WTC11 (cell line): ENCODE data around the gene MCEMP1. TPM values are rescaled to one million over a fixed set of nuclear protein-coding genes. Genes with fewer than 3 reads are reported as not detected.

Source experiments
- ATAC-seq: fragments of 200-7000 bp; cut with Tn5 transposase; 2 replicates; pipeline ENCODE4 v1.10.0; 2021; ENCODE audit warnings: mild to moderate bottlenecking, moderate library complexity
- CTCF ChIA-PET: fragments of 300-600 bp; sonication (Branson Sonifier 250); formaldehyde crosslinking; loops from one replicate; lab custom pipeline; 2021; ENCODE audit warnings: antibody characterized with exemption; lab: Charles Lee
- POLR2A ChIA-PET: fragments of 350-600 bp; sonication (Branson Sonifier 250); formaldehyde crosslinking; loops from one replicate; lab custom pipeline; 2021; ENCODE audit warnings: antibody characterized with exemption; lab: Charles Lee
- DNase-seq: peaks from one replicate; pipeline ENCODE4 v3.0.0; 2021; ENCODE audit warnings: low spot score
- H3K27ac Mint-ChIP-seq: 2 replicates; pipeline ENCODE4 v1.8.0; 2021; ENCODE audit warnings: mixed read lengths
- H3K27me3 Mint-ChIP-seq: 2 replicates; pipeline ENCODE4 v1.8.0; 2021; ENCODE audit warnings: low read depth, mild to moderate bottlenecking, moderate library complexity, mixed read lengths
- H3K36me3 Mint-ChIP-seq: 2 replicates; pipeline ENCODE4 v1.8.0; 2021; ENCODE audit warnings: mixed read lengths
- H3K4me1 Mint-ChIP-seq: 2 replicates; pipeline ENCODE4 v1.8.0; 2022; ENCODE audit warnings: mixed read lengths
- H3K4me3 Mint-ChIP-seq: 2 replicates; pipeline ENCODE4 v1.8.0; 2021; ENCODE audit warnings: mild to moderate bottlenecking, moderate library complexity, mixed read lengths
- H3K9me3 Mint-ChIP-seq: 2 replicates; pipeline ENCODE4 v1.8.0; 2021; ENCODE audit warnings: mixed read lengths
- EMX1 ChIP-seq: fragments of 250-450 bp; sonication (Bioruptor Pico); IDR thresholded peaks from 2 replicates; pipeline ENCODE4 v1.8.0; 2021; ENCODE audit warnings: mild to moderate bottlenecking
- FOXJ3 ChIP-seq: sonication (generic); formaldehyde crosslinking; IDR thresholded peaks from 2 replicates; pipeline ENCODE4 v1.9.0; 2021; ENCODE audit warnings: missing genetic modification reagents, mild to moderate bottlenecking, borderline replicate concordance
- FOXK1 ChIP-seq: sonication (generic); formaldehyde crosslinking; IDR thresholded peaks from 2 replicates; pipeline ENCODE4 v1.8.0; 2022; ENCODE audit warnings: mild to moderate bottlenecking, moderate library complexity, missing genetic modification reagents
- JAZF1 ChIP-seq: fragments of 250-450 bp; sonication (Bioruptor Pico); IDR thresholded peaks from 2 replicates; pipeline ENCODE4 v1.9.0; 2021; ENCODE audit warnings: moderate library complexity, mild to moderate bottlenecking, inconsistent platforms
- SOX15 ChIP-seq: fragments of 250-450 bp; sonication (Bioruptor Pico); IDR thresholded peaks from 2 replicates; pipeline ENCODE4 v1.9.0; 2021; ENCODE audit warnings: mild to moderate bottlenecking
- TCF7 ChIP-seq: sonication (generic); formaldehyde crosslinking; IDR thresholded peaks from 2 replicates; pipeline ENCODE4 v1.8.0; 2022; ENCODE audit warnings: mild to moderate bottlenecking, low read depth, missing genetic modification reagents, moderate library complexity
- ZBTB21 ChIP-seq: sonication (generic); formaldehyde crosslinking; IDR thresholded peaks from 2 replicates; pipeline ENCODE4 v1.8.1; 2023; ENCODE audit warnings: mild to moderate bottlenecking, missing genetic modification reagents, borderline replicate concordance
- ZNF263 ChIP-seq: sonication (generic); formaldehyde crosslinking; IDR thresholded peaks from 2 replicates; pipeline ENCODE4 v1.8.1; 2022; ENCODE audit warnings: low read depth, mild to moderate bottlenecking, moderate library complexity, missing genetic modification reagents
- ZNF416 ChIP-seq: fragments of 250-450 bp; sonication (Bioruptor Pico); IDR thresholded peaks from 2 replicates; pipeline ENCODE4 v1.9.0; 2021; ENCODE audit warnings: mild to moderate bottlenecking, inconsistent platforms
- total RNA-seq: library from RNA; stranded (reverse); gene quantifications from 3 replicates; pipeline ENCODE4 v1.2.3, GENCODE V29; 2021
- TF ChIP-seq, protein P1 (sequence below): sonication (generic); formaldehyde crosslinking; IDR thresholded peaks from 2 replicates; pipeline ENCODE4 v1.8.0; 2022; ENCODE audit warnings: mild to moderate bottlenecking, missing genetic modification reagents
- TF ChIP-seq, protein P2 (sequence below): fragments of 250-450 bp; sonication (Bioruptor Pico); IDR thresholded peaks from 2 replicates; pipeline ENCODE4 v1.8.0; 2021; ENCODE audit warnings: mild to moderate bottlenecking
- TF ChIP-seq, protein P3 (sequence below): sonication (generic); formaldehyde crosslinking; IDR thresholded peaks from 2 replicates; pipeline ENCODE4 v1.8.1; 2023; ENCODE audit warnings: mild to moderate bottlenecking, missing genetic modification reagents, borderline replicate concordance
- TF ChIP-seq, protein P4 (sequence below): sonication (generic); formaldehyde crosslinking; IDR thresholded peaks from 2 replicates; pipeline ENCODE4 v1.8.1; 2023; ENCODE audit warnings: mild to moderate bottlenecking, missing genetic modification reagents, moderate library complexity
- TF ChIP-seq, protein P5 (sequence below): sonication (generic); formaldehyde crosslinking; IDR thresholded peaks from 2 replicates; pipeline ENCODE4 v1.8.0; 2023; ENCODE audit warnings: missing genetic modification reagents
- TF ChIP-seq, protein P6 (sequence below): sonication (generic); formaldehyde crosslinking; IDR thresholded peaks from 2 replicates; pipeline ENCODE4 v1.8.1; 2023; ENCODE audit warnings: mild to moderate bottlenecking, moderate library complexity, missing genetic modification reagents
- TF ChIP-seq, protein P7 (sequence below): sonication (generic); formaldehyde crosslinking; IDR thresholded peaks from 2 replicates; pipeline ENCODE4 v1.8.1; 2022; ENCODE audit warnings: mild to moderate bottlenecking, moderate library complexity, missing genetic modification reagents
- TF ChIP-seq, protein P8 (sequence below): sonication (generic); formaldehyde crosslinking; IDR thresholded peaks from 2 replicates; pipeline ENCODE4 v1.8.1; 2022; ENCODE audit warnings: low read depth, missing genetic modification reagents, borderline replicate concordance

MCEMP1 gene
- total RNA-seq, 1 experiment from 2014 or later = not detected

DNA sequence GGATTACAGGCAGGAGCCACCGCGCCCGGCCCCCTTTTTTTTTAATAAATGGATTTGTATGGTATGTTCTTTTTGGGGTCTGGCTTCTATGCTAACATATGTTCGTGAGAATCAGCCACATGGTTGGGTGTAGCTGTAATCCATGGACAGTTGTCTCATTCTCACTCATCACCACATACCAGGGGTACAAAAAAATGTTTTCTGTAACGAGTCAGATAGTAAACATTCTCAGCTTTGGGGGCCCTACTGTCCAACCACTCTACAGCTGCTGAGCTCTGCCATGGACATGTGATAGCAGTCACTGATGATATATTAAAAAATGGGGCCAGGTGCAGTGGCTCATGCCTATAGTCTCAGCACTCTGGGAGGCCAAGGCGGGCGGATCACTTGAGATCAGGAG, 13.2 kb upstream of the MCEMP1 start (continued):
- TF ChIP-seq, protein P1, sequence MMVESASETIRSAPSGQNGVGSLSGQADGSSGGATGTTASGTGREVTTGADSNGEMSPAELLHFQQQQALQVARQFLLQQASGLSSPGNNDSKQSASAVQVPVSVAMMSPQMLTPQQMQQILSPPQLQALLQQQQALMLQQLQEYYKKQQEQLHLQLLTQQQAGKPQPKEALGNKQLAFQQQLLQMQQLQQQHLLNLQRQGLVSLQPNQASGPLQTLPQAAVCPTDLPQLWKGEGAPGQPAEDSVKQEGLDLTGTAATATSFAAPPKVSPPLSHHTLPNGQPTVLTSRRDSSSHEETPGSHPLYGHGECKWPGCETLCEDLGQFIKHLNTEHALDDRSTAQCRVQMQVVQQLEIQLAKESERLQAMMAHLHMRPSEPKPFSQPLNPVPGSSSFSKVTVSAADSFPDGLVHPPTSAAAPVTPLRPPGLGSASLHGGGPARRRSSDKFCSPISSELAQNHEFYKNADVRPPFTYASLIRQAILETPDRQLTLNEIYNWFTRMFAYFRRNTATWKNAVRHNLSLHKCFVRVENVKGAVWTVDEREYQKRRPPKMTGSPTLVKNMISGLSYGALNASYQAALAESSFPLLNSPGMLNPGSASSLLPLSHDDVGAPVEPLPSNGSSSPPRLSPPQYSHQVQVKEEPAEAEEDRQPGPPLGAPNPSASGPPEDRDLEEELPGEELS (CRISPR knock-in tag) = no peak
- TF ChIP-seq, protein P2, sequence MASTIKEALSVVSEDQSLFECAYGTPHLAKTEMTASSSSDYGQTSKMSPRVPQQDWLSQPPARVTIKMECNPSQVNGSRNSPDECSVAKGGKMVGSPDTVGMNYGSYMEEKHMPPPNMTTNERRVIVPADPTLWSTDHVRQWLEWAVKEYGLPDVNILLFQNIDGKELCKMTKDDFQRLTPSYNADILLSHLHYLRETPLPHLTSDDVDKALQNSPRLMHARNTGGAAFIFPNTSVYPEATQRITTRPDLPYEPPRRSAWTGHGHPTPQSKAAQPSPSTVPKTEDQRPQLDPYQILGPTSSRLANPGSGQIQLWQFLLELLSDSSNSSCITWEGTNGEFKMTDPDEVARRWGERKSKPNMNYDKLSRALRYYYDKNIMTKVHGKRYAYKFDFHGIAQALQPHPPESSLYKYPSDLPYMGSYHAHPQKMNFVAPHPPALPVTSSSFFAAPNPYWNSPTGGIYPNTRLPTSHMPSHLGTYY (CRISPR knock-in tag) = no peak
- TF ChIP-seq, protein P3, sequence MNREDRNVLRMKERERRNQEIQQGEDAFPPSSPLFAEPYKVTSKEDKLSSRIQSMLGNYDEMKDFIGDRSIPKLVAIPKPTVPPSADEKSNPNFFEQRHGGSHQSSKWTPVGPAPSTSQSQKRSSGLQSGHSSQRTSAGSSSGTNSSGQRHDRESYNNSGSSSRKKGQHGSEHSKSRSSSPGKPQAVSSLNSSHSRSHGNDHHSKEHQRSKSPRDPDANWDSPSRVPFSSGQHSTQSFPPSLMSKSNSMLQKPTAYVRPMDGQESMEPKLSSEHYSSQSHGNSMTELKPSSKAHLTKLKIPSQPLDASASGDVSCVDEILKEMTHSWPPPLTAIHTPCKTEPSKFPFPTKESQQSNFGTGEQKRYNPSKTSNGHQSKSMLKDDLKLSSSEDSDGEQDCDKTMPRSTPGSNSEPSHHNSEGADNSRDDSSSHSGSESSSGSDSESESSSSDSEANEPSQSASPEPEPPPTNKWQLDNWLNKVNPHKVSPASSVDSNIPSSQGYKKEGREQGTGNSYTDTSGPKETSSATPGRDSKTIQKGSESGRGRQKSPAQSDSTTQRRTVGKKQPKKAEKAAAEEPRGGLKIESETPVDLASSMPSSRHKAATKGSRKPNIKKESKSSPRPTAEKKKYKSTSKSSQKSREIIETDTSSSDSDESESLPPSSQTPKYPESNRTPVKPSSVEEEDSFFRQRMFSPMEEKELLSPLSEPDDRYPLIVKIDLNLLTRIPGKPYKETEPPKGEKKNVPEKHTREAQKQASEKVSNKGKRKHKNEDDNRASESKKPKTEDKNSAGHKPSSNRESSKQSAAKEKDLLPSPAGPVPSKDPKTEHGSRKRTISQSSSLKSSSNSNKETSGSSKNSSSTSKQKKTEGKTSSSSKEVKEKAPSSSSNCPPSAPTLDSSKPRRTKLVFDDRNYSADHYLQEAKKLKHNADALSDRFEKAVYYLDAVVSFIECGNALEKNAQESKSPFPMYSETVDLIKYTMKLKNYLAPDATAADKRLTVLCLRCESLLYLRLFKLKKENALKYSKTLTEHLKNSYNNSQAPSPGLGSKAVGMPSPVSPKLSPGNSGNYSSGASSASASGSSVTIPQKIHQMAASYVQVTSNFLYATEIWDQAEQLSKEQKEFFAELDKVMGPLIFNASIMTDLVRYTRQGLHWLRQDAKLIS = no peak
- no peak for TF ChIP-seq ZBTB21
- TF ChIP-seq, protein P4, sequence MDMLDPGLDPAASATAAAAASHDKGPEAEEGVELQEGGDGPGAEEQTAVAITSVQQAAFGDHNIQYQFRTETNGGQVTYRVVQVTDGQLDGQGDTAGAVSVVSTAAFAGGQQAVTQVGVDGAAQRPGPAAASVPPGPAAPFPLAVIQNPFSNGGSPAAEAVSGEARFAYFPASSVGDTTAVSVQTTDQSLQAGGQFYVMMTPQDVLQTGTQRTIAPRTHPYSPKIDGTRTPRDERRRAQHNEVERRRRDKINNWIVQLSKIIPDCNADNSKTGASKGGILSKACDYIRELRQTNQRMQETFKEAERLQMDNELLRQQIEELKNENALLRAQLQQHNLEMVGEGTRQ = no peak
- no peak for TF ChIP-seq JAZF1 (CRISPR knock-in tag)
- no peak for TF ChIP-seq EMX1 (CRISPR knock-in tag)
- no peak for TF ChIP-seq FOXJ3 (CRISPR knock-in tag)
- TF ChIP-seq TCF7 (CRISPR knock-in tag) = no peak
- no peak for TF ChIP-seq FOXK1
- TF ChIP-seq, protein P5, sequence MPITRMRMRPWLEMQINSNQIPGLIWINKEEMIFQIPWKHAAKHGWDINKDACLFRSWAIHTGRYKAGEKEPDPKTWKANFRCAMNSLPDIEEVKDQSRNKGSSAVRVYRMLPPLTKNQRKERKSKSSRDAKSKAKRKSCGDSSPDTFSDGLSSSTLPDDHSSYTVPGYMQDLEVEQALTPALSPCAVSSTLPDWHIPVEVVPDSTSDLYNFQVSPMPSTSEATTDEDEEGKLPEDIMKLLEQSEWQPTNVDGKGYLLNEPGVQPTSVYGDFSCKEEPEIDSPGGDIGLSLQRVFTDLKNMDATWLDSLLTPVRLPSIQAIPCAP (CRISPR knock-in tag) = no peak
- TF ChIP-seq, protein P6, sequence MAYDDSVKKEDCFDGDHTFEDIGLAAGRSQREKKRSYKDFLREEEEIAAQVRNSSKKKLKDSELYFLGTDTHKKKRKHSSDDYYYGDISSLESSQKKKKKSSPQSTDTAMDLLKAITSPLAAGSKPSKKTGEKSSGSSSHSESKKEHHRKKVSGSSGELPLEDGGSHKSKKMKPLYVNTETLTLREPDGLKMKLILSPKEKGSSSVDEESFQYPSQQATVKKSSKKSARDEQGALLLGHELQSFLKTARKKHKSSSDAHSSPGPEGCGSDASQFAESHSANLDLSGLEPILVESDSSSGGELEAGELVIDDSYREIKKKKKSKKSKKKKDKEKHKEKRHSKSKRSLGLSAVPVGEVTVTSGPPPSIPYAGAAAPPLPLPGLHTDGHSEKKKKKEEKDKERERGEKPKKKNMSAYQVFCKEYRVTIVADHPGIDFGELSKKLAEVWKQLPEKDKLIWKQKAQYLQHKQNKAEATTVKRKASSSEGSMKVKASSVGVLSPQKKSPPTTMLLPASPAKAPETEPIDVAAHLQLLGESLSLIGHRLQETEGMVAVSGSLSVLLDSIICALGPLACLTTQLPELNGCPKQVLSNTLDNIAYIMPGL = no peak

DNA sequence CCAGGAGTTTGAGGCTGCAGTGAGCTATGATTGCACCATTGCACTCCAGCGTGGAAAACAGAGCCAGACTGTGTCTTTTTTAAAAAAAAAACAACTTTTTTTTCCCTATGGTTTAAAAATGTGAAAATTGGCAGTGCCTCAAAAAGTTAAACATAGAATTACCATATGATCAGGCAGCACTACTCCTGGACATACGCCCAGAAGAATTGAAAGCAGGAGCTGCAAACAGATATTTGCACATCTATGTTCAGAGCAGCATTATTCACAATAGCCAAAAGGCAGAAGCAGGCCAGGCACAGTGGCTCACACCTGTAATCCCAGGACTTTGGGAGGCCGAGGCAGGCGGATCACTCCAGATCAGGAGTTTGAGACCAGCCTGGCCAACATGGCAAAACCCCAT, 11.8 kb upstream of the MCEMP1 start:
- peaks cover 49% of the 10 kb centered on the region for H3K27me3 Mint-ChIP-seq
- CTCF ChIA-PET = interaction anchor here (1.8 to 2.4 kb wide), 2 partner anchors 16 to 24 kb away, joined by 4 to 8 read pairs; partner anchors contain the start of gene TRAPPC5
- H3K9me3 Mint-ChIP-seq = no peaks in the 10 kb centered on the region
- no peak for ATAC-seq
- POLR2A ChIA-PET = no interaction called here
- DNase-seq = no peak
- H3K36me3 Mint-ChIP-seq = no peaks in the 10 kb centered on the region
- H3K4me3 Mint-ChIP-seq = no peak overlapping the region
- no peak overlapping the region for H3K27ac Mint-ChIP-seq
- H3K4me1 Mint-ChIP-seq = peaks cover 5% of the 10 kb centered on the region
- no peak for TF ChIP-seq ZNF416 (CRISPR knock-in tag)
- no peak for TF ChIP-seq ZNF263
- TF ChIP-seq, protein P6 = no peak
- TF ChIP-seq, protein P7, sequence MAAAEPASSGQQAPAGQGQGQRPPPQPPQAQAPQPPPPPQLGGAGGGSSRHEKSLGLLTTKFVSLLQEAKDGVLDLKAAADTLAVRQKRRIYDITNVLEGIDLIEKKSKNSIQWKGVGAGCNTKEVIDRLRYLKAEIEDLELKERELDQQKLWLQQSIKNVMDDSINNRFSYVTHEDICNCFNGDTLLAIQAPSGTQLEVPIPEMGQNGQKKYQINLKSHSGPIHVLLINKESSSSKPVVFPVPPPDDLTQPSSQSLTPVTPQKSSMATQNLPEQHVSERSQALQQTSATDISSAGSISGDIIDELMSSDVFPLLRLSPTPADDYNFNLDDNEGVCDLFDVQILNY = no peak
- TF ChIP-seq, protein P2 (CRISPR knock-in tag) = no peak
- no peak for TF ChIP-seq SOX15 (CRISPR knock-in tag)
- TF ChIP-seq, protein P5 (CRISPR knock-in tag) = no peak
- TF ChIP-seq, protein P8, sequence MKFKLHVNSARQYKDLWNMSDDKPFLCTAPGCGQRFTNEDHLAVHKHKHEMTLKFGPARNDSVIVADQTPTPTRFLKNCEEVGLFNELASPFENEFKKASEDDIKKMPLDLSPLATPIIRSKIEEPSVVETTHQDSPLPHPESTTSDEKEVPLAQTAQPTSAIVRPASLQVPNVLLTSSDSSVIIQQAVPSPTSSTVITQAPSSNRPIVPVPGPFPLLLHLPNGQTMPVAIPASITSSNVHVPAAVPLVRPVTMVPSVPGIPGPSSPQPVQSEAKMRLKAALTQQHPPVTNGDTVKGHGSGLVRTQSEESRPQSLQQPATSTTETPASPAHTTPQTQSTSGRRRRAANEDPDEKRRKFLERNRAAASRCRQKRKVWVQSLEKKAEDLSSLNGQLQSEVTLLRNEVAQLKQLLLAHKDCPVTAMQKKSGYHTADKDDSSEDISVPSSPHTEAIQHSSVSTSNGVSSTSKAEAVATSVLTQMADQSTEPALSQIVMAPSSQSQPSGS (CRISPR knock-in tag) = no peak
